Lower leg skin (tissue), 4 donors: ENCODE measurements around the gene HTR3A. TPM values are rescaled to one million over a fixed set of nuclear protein-coding genes. Genes with fewer than 3 reads are reported as not detected.
A peak's percentile ranks its signal among the peaks of the same experiment; 100 is the strongest.
"Not testable (repeated sequence)": the region's sequence is repeated elsewhere in the genome, so short reads cannot be mapped to it uniquely, and the experiment has no call there.

Experiments
- DNase-seq, 2 donors: peaks; one replicate each; pipeline ENCODE4 v3.0.0-alpha.2; 2019; ENCODE audit warnings: low spot score in 2 of 2
- H3K4me3 ChIP-seq: fragments of 200-600 bp; sonication (generic); 2 replicates; pipeline ENCODE4 v1.5.1; 2017; ENCODE audit warnings: mild to moderate bottlenecking, low read depth; ENCODE audit not compliant: poor library complexity, severe bottlenecking
- CTCF ChIP-seq, 3 donors: fragments of 450-650 bp; IDR thresholded peaks; one replicate each; pipeline ENCODE4 v1.5.1; 2016; ENCODE audit warnings: antibody characterized with exemption in 3 of 3, mild to moderate bottlenecking in 3 of 3, moderate library complexity in 2 of 3
- POLR2A ChIP-seq, 2 donors: fragments of 450-650 bp; IDR thresholded peaks; one replicate each; pipeline ENCODE4 v1.6.1; 2016 to 2017; ENCODE audit warnings: antibody characterized with exemption in 2 of 2, mild to moderate bottlenecking in 1 of 2, moderate library complexity in 1 of 2
- whole genome bisulfite sequencing, 2 donors: methylation state at CpG; one replicate each; pipeline ENCODE4 v1.1.5; 2018; 5-methylcytosine and 5-hydroxymethylcytosine counted together
- intact Hi-C: fragments of 100-400 bp; cut with DNase I; formaldehyde crosslinking; loops from one replicate; pipeline ENCODE4 v1.15.0; 2023; ENCODE audit warnings: low total_unique reads
- total RNA-seq, 4 donors: library from RNA; depleted of rRNA; stranded (reverse); fragments of >200 nt; gene quantifications; one replicate each; pipeline ENCODE4 v1.1.0, GENCODE V29; 2016

Gene HTR3A
- total RNA-seq, result under 1 TPM in 3 of 4 donors, not detected in 1; 0.15 to 0.55 (median 0.42) TPM

- WGBS, 2 donors, result 9 to 21% methylated on average over 10 to 12 of the region's 12 CpGs
- H3K4me3 ChIP-seq, result no peak within 1 kb of the TSS
- intact Hi-C loops, result no loop called here
- DNase-seq, result no peak
- TF ChIP-seq POLR2A (IDR thresholded peaks at IDR 0.05) (no peak), CTCF (IDR thresholded peaks at IDR 0.05) (no peak)
Measured at GRCh38 chr11:113974741-113975470, at the start of gene HTR3A. HTR3A (plus strand) TSS chr11:113975108; CDS start chr11:113975326, 218 bp downstream.

- DNase-seq, result peak in 1 of 2 donors; percentile 58
- intact Hi-C loops, result no loop called here
- WGBS, 2 donors, result 42 to 57% methylated on average over 12 of the region's 12 CpGs
- no peak for TF ChIP-seq POLR2A (IDR thresholded peaks at IDR 0.05)
- no peak overlapping the region for H3K4me3 ChIP-seq
Measured at GRCh38 chr11:113926273-113927197, 48.4 kb upstream of the HTR3A start.

- DNase-seq, result no peak
- H3K4me3 ChIP-seq, result no peak overlapping the region
- intact Hi-C loops, result no loop called here
- TF ChIP-seq POLR2A (IDR thresholded peaks at IDR 0.05) (no peak), CTCF (IDR thresholded peaks at IDR 0.05) (no peak)
- 84 to 94% methylated on average over 5 of the region's 5 CpGs for WGBS, 2 donors
Measured at GRCh38 chr11:113928311-113928710, 46.6 kb upstream of the HTR3A start.

GRCh38 chr11:113932788-113933187 lies 42.1 kb upstream of the HTR3A start:
- TF ChIP-seq CTCF (IDR thresholded peaks at IDR 0.05) (no peak), POLR2A (IDR thresholded peaks at IDR 0.05) (no peak)
- peak in 1 of 2 donors; percentile 26 for DNase-seq
- intact Hi-C loops, result no loop called here
- H3K4me3 ChIP-seq, result no peak overlapping the region
- WGBS, 2 donors, result 75 to 76% methylated on average over 7 of the region's 7 CpGs

GRCh38 chr11:113934193-113934592 lies 40.7 kb upstream of the HTR3A start:
- intact Hi-C loops, DNase-seq, H3K4me3 ChIP-seq: not testable (repeated sequence)
- 87 to 98% methylated on average over 3 of the region's 3 CpGs for WGBS, 2 donors

GRCh38 chr11:113934761-113935160 lies 40.1 kb upstream of the HTR3A start:
- no peak for DNase-seq
- intact Hi-C loops, result no loop called here
- TF ChIP-seq CTCF (IDR thresholded peaks at IDR 0.05) (no peak), POLR2A (IDR thresholded peaks at IDR 0.05) (no peak)
- no peak overlapping the region for H3K4me3 ChIP-seq
- 69 to 74% methylated on average over 4 of the region's 4 CpGs for WGBS, 2 donors
